C4-2B (cell line): Measurements from ENCODE around the gene MCF2L.

Experiments
- CTCF ChIP-seq: fragments of 450-650 bp; conservative IDR thresholded peaks from 2 replicates; pipeline ENCODE4 v1.5.1; 2017; ENCODE audit warnings: mild to moderate bottlenecking
- ZFX ChIP-seq: fragments of 450-650 bp; IDR thresholded peaks from 2 replicates; pipeline ENCODE4 v1.6.1; 2017

GRCh38 chr13:113105032-113105920 lies 136.3 kb downstream of the MCF2L start, which contains the start of gene F7:
- no peak for TF ChIP-seq CTCF
- no peak for TF ChIP-seq ZFX
